SK-N-SH treated with all-trans-retinoic acid at 6 μM for 48 hours (cell line): Measurements from ENCODE around the gene SIRPG.

Experiments used
- RARB ChIP-seq: fragments of 250-450 bp; sonication (Bioruptor Pico); IDR thresholded peaks from 2 replicates; pipeline ENCODE4 v1.8.0; 2021; ENCODE audit warnings: mild to moderate bottlenecking, moderate library complexity
- TCF4 ChIP-seq: fragments of 250-450 bp; sonication (Bioruptor Pico); IDR thresholded peaks from 2 replicates; pipeline ENCODE4 v1.8.0; 2021; ENCODE audit warnings: mild to moderate bottlenecking, moderate library complexity, borderline replicate concordance
- ZNF70 ChIP-seq: fragments of 450-650 bp; formaldehyde crosslinking; IDR thresholded peaks from 2 replicates; pipeline ENCODE4 v1.5.0; 2020; ENCODE audit warnings: mild to moderate bottlenecking, moderate library complexity

- TF ChIP-seq ZNF70 (CRISPR knock-in tag) (no peak), RARB (CRISPR knock-in tag) (no peak), TCF4 (CRISPR knock-in tag) (no peak)
Observed at GRCh38 chr20:1656844-1657243, 735 bp downstream of the SIRPG start.
